NCI-H146 treated with DMSO at 0.1 percent for 48 hours (cell line): ENCODE data around the gene UNG.
A peak's percentile ranks its signal among the peaks of the same experiment; 100 is the strongest.

Experiments used
- DNase-seq: peaks from one replicate; lab custom pipeline; 2025; ENCODE audit not compliant: unreplicated experiment; lab: John Stamatoyannopoulos, UW

Gene UNG

DNA sequence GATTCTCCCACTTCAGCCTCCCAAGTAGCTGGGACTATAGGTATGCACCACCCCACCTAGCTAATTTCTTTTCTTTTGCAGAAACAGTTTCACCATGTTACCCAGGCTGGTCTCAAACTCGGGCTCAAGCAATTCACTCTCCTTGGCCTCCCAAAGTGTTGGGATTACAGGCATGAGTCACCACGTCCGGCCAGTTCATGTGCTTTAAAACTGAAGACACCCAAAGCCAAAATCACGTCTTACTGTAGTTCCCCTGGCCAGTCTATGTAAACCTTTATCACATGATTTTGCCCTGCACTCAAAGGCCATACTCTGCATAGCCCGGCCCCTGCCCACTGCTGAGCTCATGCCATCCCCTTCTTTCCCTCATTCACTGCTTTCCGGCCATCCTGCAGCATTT lies 8.6 kb upstream of the UNG start:
- DNase-seq: no peak

GRCh38 chr12:109089683-109090082 lies 7.7 kb upstream of the UNG start:
- no peak for DNase-seq

DNA sequence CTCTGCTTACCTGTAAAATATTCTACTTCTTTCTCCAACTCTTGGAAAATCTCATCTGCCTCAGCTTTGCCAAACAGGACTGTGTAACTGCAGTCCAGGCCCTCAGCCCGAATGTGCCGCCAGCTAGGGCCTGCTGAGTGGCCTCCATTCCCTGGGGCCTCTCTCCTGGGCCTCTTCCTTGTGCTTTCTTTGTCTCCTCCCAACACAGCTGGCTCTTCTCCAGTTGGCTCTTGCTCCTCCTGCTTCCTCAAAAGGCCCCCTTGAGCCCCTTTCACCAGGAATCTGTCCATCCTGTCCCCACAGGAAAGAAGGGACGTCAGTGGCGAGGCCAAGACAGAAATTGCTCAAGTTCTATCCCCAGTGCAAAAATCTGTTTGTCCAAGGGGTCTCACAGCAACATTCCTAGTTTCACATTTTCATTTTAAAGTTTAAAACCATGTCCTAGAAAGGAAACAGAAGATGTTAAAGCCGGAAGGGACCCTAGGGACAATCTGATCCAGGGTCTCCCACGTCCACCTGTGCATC lies 4.8 kb upstream of the UNG start:
- no peak for DNase-seq

DNA sequence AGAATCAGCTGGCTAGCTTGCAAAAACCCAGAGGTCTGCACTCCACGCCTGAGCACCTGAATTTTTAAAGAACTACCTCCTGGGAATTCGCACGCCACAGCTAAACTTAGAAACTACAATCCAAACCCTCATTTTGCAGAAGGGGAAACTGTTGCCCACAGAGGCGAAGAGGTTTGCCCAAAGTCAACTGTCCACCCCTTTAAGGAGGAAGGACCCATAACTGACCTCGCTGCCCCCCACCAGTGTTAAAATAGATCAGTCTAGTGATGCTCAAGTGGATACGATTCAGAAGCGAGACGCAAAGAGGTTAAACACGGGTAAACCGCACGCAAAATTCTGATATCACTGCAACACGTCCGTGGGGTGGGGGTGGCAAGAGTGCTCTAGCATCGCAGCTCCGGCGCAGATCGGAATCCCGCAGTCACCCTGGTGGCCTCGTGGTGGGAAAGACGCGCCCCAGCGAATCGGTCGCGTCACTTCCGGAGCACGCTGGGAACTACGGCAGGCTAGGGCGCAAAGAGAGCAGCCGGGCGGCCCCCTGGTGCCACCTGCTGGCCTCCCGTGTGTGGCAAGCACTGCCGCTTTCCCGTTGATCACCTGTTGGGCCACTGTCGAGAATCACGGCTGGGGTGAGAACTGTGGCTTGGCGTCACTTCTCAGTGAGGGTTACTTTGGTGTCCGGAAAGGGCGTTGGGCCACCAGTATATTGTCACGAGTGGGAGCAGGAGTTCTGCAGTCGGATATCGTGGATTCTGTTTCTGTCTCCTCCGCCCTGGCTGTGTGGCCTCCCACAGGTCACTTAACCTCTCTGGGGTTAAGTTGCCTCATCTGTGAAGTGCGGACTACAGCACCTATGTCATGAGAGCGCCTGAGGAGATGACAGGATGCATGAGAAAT lies 4.1 kb upstream of the UNG start, which contains the start of gene ALKBH2:
Gene ALKBH2, minus strand, starts transcription at position 451 of the 897 bp plus-strand sequence. CDS start 686 bp downstream, outside the sequence.
- peak; percentile 86 for DNase-seq

GRCh38 chr12:109097140-109097434 lies 310 bp upstream of the UNG start:
- DNase-seq: no peak

- no peak for DNase-seq
Observed at GRCh38 chr12:109098183-109098604, 797 bp downstream of the UNG start.

- no peak for DNase-seq
Observed at GRCh38 chr12:109098651-109099050, 1.3 kb downstream of the UNG start.

DNA sequence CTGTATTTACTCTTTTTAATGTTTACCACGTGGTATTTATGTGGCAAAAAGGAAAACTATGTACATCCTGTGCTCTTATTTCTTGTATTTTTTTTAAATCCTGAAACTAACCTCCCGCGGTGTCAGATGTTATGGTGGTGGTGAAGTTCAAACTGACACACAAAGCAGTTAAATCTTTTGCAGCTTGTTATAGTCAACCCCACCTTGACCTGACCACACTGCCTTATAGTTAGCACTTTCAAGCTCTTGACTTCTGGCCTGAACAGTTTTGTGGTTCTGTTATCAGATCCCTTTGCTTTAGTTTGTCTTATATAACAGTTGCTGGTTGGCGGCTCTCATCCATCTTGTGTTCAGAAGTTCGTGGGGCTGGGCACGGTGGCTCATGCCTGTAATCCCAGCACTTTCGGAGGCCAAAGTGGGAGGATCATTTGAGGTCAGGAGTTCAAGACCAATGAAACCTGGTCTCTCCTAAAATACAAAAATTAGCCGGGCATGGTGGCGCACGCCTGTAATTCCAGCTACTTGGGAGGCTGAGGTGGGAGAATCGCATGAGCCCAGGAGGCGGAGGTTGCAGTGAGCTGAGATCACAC lies 2.1 kb downstream of the UNG start:
- DNase-seq: no peak

GRCh38 chr12:109100741-109101140 lies 3.3 kb downstream of the UNG start:
- no peak for DNase-seq

DNA sequence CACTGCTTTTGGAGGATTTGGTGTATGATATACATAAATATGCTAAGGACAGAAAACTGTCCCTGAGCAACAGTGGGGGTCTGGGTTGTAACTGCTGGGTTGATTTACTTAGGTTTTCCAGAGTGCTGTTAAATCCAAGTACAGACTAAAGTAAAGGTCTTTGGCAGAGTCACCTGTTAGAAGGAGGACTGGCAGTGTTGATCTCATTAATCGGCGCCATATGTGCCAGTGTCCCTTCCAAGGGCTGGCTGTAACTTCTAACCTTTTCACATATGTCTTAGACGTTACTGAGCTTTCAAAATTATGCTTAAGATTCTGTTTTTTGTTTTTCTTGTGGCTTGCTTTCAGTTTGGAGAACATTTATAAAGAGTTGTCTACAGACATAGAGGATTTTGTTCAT lies 5.1 kb downstream of the UNG start:
- DNase-seq: no peak

DNA sequence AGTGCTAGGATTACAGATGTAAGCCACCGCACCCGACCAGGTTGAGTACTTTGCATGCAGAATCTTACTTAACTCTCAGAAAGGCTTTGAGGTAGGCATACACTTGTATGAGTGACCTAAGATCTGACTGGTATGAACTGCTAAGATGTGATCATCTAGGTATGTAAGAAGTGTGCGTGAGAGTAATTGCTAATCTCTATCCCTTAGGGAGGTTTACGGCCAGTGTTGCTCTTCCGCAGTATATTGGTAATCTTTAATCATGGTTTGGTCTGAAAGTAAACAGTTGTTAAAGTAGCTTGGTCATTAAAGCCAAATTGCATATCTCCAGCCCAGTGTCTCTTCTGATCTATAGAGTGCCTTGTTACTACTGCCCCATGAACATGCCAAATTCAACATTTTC lies 7.8 kb downstream of the UNG start:
- DNase-seq: no peak

- no peak for DNase-seq
Observed at GRCh38 chr12:109109746-109110350, 12.5 kb downstream of the UNG start.

DNA sequence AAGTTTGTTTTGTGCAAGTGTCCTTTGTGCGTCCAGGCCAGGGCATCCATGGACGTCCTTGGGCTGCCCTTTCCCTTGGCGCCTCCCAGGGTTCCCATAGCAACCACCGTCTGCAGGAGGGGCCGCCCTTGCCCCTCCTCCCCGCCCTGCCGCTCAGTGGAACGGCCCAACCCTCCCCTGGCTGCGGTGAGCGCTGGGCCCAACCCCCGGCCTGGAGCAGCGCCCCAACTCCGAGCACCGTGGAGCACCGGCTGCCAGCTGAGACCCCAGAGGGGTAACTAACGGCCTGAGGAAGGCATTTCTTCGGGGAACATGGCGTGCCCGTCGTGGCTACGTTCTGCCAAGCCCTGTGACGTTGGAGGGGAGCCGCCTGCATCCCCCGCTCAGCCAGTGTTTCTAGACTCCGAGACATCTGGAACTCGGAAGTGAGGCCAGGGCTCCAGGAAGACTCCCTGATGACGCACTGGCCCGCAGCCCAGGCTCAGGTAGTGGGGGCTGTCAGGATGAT lies 13.6 kb downstream of the UNG start:
- no peak for DNase-seq

- DNase-seq: no peak
Observed at GRCh38 chr12:109112720-109113465, 15.5 kb downstream of the UNG start.

DNA sequence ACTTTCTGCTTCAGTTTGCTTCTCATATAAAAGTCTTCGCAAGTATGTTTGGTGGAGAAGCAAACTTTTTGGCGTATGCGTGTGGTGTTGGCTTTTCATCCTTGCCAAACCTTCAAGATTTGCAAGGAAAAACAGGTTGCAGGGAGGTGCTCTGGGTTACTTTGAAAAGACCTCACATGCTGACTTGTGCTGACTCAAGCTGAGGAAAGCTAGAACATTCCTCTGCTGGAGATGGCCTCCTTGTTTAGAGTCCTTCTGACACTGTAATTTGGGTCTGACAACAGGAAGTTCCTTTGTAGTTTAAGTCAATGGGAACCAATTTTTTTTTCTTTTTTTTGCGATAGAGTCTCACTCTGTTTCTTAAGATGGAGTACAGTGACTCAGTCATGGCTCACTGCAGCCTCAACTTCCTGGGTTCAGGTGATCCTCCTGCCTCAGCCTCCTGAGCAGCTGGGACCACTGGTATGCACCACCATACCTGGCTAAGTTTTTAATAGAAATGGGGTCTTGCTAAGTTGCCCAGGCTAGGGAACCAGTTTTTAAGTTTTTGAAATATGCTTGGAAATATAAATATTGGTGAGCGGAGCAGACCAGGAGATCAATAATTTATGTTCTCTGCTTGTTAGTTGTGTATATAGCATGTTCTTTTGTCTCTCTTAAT lies 16.4 kb downstream of the UNG start:
- DNase-seq: no peak

- DNase-seq: no peak
Observed at GRCh38 chr12:109114644-109115043, 17.2 kb downstream of the UNG start.

GRCh38 chr12:109115404-109115757 lies 18.0 kb downstream of the UNG start:
- DNase-seq: no peak

GRCh38 chr12:109115758-109116610 lies 18.6 kb downstream of the UNG start, which contains the start of gene ACACB:
ACACB (plus strand) TSS chr12:109116587; CDS start chr12:109139406, 22,819 bp downstream.
- DNase-seq: peak; percentile 80

DNA sequence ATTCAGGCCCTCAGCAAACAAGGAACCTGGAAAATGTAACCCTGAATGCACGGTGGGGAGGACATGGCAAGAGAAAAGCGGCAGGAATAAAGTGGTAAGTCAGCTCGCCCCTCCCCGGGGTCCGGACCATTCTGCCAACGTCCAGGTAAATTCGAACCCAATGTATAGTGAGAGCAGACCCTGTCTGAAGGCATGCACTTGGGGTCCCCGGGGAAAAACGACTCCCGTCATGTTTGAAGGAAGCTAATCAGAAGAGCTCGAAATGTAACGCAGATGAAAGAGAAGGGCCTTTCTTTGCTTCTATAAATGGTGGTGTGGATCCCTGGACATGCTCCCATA lies 19.2 kb downstream of the UNG start:
- no peak for DNase-seq

GRCh38 chr12:109120095-109120494 lies 22.7 kb downstream of the UNG start:
- DNase-seq: no peak
